H1 (cell line): ENCODE results near the gene VPS26B. TPM values are rescaled to one million over a fixed set of nuclear protein-coding genes. Genes with fewer than 3 reads are reported as not detected.

Experiments used
- PHF8 ChIP-seq: fragments of 200-600 bp; sonication (generic); conservative IDR thresholded peaks from 2 replicates; pipeline ENCODE4 v1.7.1; 2012; ENCODE audit warnings: low read depth, mild to moderate bottlenecking, inconsistent platforms, low read length, moderate library complexity
- SIRT6 ChIP-seq: IDR thresholded peaks from one replicate; pipeline ENCODE4 v1.7.1; 2012; ENCODE audit warnings: low read length, inconsistent platforms
- polyA plus RNA-seq, 7 experiments: library from polyadenylated mRNA; depleted of rRNA in 3 of 7; stranded (reverse) in 5 of 7; unstranded in 2 of 7; fragments of >200 nt in 5 of 7; fragments of 200-250 nt in 2 of 7; gene quantifications; 1 replicate in 5 of 7; 2 replicates in 1 of 7; 4 replicates in 1 of 7; pipeline versions ENCODE4 v1.2.1 to v1.2.3, GENCODE V29; 2011 to 2013; ENCODE audit warnings: missing spikeins in 2 of 7, mixed read lengths in 2 of 7
- total RNA-seq: library from RNA; stranded (reverse); fragmentation: NEBNext Ultra II Directional; extraction: Animal tissue kit (Norgen Biotek cat#: 25700); gene quantifications from 2 replicates; pipeline ENCODE4 v1.2.1, GENCODE V29; 2021
- TF ChIP-seq, protein P1 (sequence below): fragments of 300-600 bp; sonication (generic); IDR thresholded peaks from 2 replicates; pipeline ENCODE4 v1.7.1; 2012; ENCODE audit warnings: low read length, moderate library complexity, mild to moderate bottlenecking, inconsistent platforms; ENCODE audit not compliant: insufficient replicate concordance

Gene VPS26B
- total and polyA plus RNA-seq, 2 of the 8 experiments (the other 6 are each of a cell fraction or from before 2014, with no cell fraction given) = 18.3 to 27.0 TPM

DNA sequence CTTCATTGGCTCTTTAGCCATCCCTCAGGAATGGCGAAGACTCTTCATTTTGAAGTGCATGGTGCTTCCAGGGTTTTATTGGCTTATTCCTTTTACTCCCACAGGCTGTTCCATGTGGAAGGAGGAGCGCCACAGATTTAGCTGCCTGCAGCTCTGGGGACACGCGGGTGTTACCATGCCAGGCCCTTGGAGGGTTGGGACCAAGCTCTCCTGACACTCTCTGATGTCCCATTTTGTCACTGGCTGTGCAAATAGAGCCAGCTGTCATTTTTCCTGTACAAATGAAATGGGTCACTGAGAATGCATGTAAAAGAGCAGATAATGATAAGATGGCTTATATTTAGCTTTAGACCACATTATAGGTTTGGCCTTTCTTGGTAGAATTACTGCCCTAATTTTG, 19.4 kb downstream of the VPS26B start (continued):
- TF ChIP-seq, protein P1, sequence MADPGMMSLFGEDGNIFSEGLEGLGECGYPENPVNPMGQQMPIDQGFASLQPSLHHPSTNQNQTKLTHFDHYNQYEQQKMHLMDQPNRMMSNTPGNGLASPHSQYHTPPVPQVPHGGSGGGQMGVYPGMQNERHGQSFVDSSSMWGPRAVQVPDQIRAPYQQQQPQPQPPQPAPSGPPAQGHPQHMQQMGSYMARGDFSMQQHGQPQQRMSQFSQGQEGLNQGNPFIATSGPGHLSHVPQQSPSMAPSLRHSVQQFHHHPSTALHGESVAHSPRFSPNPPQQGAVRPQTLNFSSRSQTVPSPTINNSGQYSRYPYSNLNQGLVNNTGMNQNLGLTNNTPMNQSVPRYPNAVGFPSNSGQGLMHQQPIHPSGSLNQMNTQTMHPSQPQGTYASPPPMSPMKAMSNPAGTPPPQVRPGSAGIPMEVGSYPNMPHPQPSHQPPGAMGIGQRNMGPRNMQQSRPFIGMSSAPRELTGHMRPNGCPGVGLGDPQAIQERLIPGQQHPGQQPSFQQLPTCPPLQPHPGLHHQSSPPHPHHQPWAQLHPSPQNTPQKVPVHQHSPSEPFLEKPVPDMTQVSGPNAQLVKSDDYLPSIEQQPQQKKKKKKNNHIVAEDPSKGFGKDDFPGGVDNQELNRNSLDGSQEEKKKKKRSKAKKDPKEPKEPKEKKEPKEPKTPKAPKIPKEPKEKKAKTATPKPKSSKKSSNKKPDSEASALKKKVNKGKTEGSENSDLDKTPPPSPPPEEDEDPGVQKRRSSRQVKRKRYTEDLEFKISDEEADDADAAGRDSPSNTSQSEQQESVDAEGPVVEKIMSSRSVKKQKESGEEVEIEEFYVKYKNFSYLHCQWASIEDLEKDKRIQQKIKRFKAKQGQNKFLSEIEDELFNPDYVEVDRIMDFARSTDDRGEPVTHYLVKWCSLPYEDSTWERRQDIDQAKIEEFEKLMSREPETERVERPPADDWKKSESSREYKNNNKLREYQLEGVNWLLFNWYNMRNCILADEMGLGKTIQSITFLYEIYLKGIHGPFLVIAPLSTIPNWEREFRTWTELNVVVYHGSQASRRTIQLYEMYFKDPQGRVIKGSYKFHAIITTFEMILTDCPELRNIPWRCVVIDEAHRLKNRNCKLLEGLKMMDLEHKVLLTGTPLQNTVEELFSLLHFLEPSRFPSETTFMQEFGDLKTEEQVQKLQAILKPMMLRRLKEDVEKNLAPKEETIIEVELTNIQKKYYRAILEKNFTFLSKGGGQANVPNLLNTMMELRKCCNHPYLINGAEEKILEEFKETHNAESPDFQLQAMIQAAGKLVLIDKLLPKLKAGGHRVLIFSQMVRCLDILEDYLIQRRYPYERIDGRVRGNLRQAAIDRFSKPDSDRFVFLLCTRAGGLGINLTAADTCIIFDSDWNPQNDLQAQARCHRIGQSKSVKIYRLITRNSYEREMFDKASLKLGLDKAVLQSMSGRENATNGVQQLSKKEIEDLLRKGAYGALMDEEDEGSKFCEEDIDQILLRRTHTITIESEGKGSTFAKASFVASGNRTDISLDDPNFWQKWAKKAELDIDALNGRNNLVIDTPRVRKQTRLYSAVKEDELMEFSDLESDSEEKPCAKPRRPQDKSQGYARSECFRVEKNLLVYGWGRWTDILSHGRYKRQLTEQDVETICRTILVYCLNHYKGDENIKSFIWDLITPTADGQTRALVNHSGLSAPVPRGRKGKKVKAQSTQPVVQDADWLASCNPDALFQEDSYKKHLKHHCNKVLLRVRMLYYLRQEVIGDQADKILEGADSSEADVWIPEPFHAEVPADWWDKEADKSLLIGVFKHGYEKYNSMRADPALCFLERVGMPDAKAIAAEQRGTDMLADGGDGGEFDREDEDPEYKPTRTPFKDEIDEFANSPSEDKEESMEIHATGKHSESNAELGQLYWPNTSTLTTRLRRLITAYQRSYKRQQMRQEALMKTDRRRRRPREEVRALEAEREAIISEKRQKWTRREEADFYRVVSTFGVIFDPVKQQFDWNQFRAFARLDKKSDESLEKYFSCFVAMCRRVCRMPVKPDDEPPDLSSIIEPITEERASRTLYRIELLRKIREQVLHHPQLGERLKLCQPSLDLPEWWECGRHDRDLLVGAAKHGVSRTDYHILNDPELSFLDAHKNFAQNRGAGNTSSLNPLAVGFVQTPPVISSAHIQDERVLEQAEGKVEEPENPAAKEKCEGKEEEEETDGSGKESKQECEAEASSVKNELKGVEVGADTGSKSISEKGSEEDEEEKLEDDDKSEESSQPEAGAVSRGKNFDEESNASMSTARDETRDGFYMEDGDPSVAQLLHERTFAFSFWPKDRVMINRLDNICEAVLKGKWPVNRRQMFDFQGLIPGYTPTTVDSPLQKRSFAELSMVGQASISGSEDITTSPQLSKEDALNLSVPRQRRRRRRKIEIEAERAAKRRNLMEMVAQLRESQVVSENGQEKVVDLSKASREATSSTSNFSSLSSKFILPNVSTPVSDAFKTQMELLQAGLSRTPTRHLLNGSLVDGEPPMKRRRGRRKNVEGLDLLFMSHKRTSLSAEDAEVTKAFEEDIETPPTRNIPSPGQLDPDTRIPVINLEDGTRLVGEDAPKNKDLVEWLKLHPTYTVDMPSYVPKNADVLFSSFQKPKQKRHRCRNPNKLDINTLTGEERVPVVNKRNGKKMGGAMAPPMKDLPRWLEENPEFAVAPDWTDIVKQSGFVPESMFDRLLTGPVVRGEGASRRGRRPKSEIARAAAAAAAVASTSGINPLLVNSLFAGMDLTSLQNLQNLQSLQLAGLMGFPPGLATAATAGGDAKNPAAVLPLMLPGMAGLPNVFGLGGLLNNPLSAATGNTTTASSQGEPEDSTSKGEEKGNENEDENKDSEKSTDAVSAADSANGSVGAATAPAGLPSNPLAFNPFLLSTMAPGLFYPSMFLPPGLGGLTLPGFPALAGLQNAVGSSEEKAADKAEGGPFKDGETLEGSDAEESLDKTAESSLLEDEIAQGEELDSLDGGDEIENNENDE = no peak
- TF ChIP-seq PHF8 (no peak), SIRT6 (no peak)
